Thymus (tissue), 11 donors: ENCODE results near the gene EID2. TPM values are rescaled to one million over a fixed set of nuclear protein-coding genes. Genes with fewer than 3 reads are reported as not detected.

ENCODE experiments used
- DNase-seq, 9 donors: peaks; one replicate each; pipeline ENCODE4 v3.0.0-alpha.2; 2013; ENCODE audit warnings: low spot score in 9 of 9, low read depth in 6 of 9, missing footprints in 1 of 9
- H3K27ac ChIP-seq, 2 donors: one replicate each; pipeline ENCODE4 v1.5.1; 2013; ENCODE audit warnings: control low read depth in 1 of 2, low read depth in 1 of 2, low read length in 1 of 2, mild to moderate bottlenecking in 1 of 2, moderate library complexity in 1 of 2
- H3K27me3 ChIP-seq, 2 donors: one replicate each; pipeline ENCODE4 v1.5.1; 2013; ENCODE audit warnings: low read length in 1 of 2; ENCODE audit not compliant: control insufficient read depth in 2 of 2, insufficient read depth in 1 of 2
- H3K36me3 ChIP-seq, 2 donors: one replicate each; pipeline ENCODE4 v1.5.1; 2013; ENCODE audit warnings: low read length in 1 of 2, mild to moderate bottlenecking in 1 of 2, moderate library complexity in 1 of 2; ENCODE audit not compliant: control insufficient read depth in 2 of 2, insufficient read depth in 2 of 2
- H3K4me1 ChIP-seq, 2 donors: one replicate each; pipeline ENCODE4 v1.5.1; 2013; ENCODE audit warnings: low read length in 2 of 2; ENCODE audit not compliant: control insufficient read depth in 2 of 2, insufficient read depth in 2 of 2
- H3K4me3 ChIP-seq, 2 donors: one replicate each; pipeline ENCODE4 v1.5.1; 2013; ENCODE audit warnings: low read length in 2 of 2, control low read depth in 1 of 2, mild to moderate bottlenecking in 1 of 2
- H3K9me3 ChIP-seq, 2 donors: one replicate each; pipeline ENCODE4 v1.5.1; 2013; ENCODE audit warnings: low read length in 1 of 2, mild to moderate bottlenecking in 1 of 2; ENCODE audit not compliant: control insufficient read depth in 2 of 2, insufficient read depth in 1 of 2
- WGBS: extraction: QIAGEN DNeasy Blood & Tissue Kit; methylation state at CpG from one replicate; pipeline ENCODE4 v1.1.7; 2013; 5-methylcytosine and 5-hydroxymethylcytosine counted together
- polyA plus RNA-seq: library from polyadenylated mRNA; stranded (reverse); fragments of 200-250 nt; gene quantifications from one replicate; pipeline ENCODE4 v1.2.3, GENCODE V29; 2013
- total RNA-seq: library from RNA; stranded (reverse); fragments of 120-200 nt; gene quantifications from one replicate; pipeline ENCODE4 v1.2.4, GENCODE V29; 2013
- donor health status: healthy.

Gene EID2
- total and polyA plus RNA-seq, 2 donors, result 12.6 to 29.3 TPM

- no peaks in the 10 kb centered on the region for H3K36me3 ChIP-seq
- peaks cover 52 to 97% of the 10 kb centered on the region in 2 donors for H3K27me3 ChIP-seq
- WGBS, result 80% methylated on average over 5 of the region's 5 CpGs
- H3K4me3 ChIP-seq, result no peak overlapping the region
- no peak overlapping the region for H3K27ac ChIP-seq
- peaks cover 0 to 5% of the 10 kb centered on the region in 2 donors for H3K9me3 ChIP-seq
- no peak for DNase-seq
- peaks cover 0 to 13% of the 10 kb centered on the region in 2 donors for H3K4me1 ChIP-seq
Observed at GRCh38 chr19:39501340-39501739, 38.6 kb downstream of the EID2 start.

GRCh38 chr19:39500543-39500942 lies 39.4 kb downstream of the EID2 start:
- H3K27me3 ChIP-seq, result peaks cover 47 to 95% of the 10 kb centered on the region in 2 donors

GRCh38 chr19:39499932-39500331 lies 40.0 kb downstream of the EID2 start:
- no peaks in the 10 kb centered on the region for H3K36me3 ChIP-seq
- H3K4me1 ChIP-seq, result peaks cover 0 to 13% of the 10 kb centered on the region in 2 donors
- H3K27ac ChIP-seq, result no peak overlapping the region
- WGBS, result 86% methylated on average over 8 of the region's 8 CpGs
- peaks cover 44 to 89% of the 10 kb centered on the region in 2 donors for H3K27me3 ChIP-seq
- no peak overlapping the region for H3K4me3 ChIP-seq
- H3K9me3 ChIP-seq, result no peaks in the 10 kb centered on the region
- no peak for DNase-seq

More at GRCh38 chr19:39500543-39500942, 39.4 kb downstream of the EID2 start:
- H3K27ac ChIP-seq, result no peak overlapping the region
- H3K4me3 ChIP-seq, result no peak overlapping the region
- DNase-seq, result no peak
- H3K4me1 ChIP-seq, result peaks cover 0 to 13% of the 10 kb centered on the region in 2 donors
- H3K36me3 ChIP-seq, result no peaks in the 10 kb centered on the region
- WGBS, result 69% methylated on average over 4 of the region's 4 CpGs
- peaks cover 0 to 3% of the 10 kb centered on the region in 2 donors for H3K9me3 ChIP-seq

- Histone ChIP-seq H3K4me3 (no peak within 1 kb of the TSS), H3K36me3 (no peaks in the 10 kb centered on the region), H3K27ac (no peak within 1 kb of the TSS), H3K4me1 (peaks cover 0 to 13% of the 10 kb centered on the region in 2 donors), H3K9me3 (no peaks in the 10 kb centered on the region), H3K27me3 (peaks cover 43 to 80% of the 10 kb centered on the region in 2 donors)
- 3% methylated on average over 60 of the region's 60 CpGs for WGBS
- no peak for DNase-seq
Observed at GRCh38 chr19:39498798-39499642, 40.9 kb downstream of the EID2 start, which contains the start of gene DLL3. Gene DLL3 (plus strand): TSS chr19:39498947. CDS start chr19:39498975, 28 bp downstream.

- Histone ChIP-seq H3K4me1 (peaks cover 0 to 12% of the 10 kb centered on the region in 2 donors), H3K27me3 (peaks cover 43 to 72% of the 10 kb centered on the region in 2 donors), H3K4me3 (no peak overlapping the region), H3K36me3 (no peaks in the 10 kb centered on the region), H3K27ac (no peak overlapping the region), H3K9me3 (no peaks in the 10 kb centered on the region)
- peak in 1 of 9 donors; percentile 29 for DNase-seq
- WGBS, result 2% methylated on average over 40 of the region's 40 CpGs
Observed at GRCh38 chr19:39497996-39498797, 41.8 kb downstream of the EID2 start.

GRCh38 chr19:39497701-39497995 lies 42.3 kb downstream of the EID2 start:
- Histone ChIP-seq H3K4me1 (peaks cover 0 to 9% of the 10 kb centered on the region in 2 donors), H3K27ac (no peak overlapping the region), H3K9me3 (no peaks in the 10 kb centered on the region), H3K36me3 (no peaks in the 10 kb centered on the region), H3K27me3 (peaks cover 43 to 68% of the 10 kb centered on the region in 2 donors), H3K4me3 (no peak overlapping the region)
- WGBS, result 0% methylated on average over 7 of the region's 7 CpGs
- no peak for DNase-seq

GRCh38 chr19:39496063-39496462 lies 43.9 kb downstream of the EID2 start:
- DNase-seq, result no peak
- peaks cover 40 to 52% of the 10 kb centered on the region in 2 donors for H3K27me3 ChIP-seq
- 95% methylated on average over 5 of the region's 5 CpGs for WGBS

GRCh38 chr19:39494661-39495060 lies 45.3 kb downstream of the EID2 start:
- 96% methylated on average over 5 of the region's 5 CpGs for WGBS

More at GRCh38 chr19:39496063-39496462, 43.9 kb downstream of the EID2 start:
- no peak overlapping the region for H3K27ac ChIP-seq
- peaks cover 0 to 9% of the 10 kb centered on the region in 2 donors for H3K4me1 ChIP-seq
- H3K4me3 ChIP-seq, result no peak overlapping the region
- no peaks in the 10 kb centered on the region for H3K9me3 ChIP-seq
- H3K36me3 ChIP-seq, result peaks cover 0 to 4% of the 10 kb centered on the region in 2 donors

GRCh38 chr19:39492788-39493187 lies 47.2 kb downstream of the EID2 start:
- no peaks in the 10 kb centered on the region for H3K9me3 ChIP-seq
- WGBS, result 98% methylated on average over 3 of the region's 3 CpGs

More at GRCh38 chr19:39494661-39495060, 45.3 kb downstream of the EID2 start:
- peaks cover 29 to 40% of the 10 kb centered on the region in 2 donors for H3K27me3 ChIP-seq
- H3K4me1 ChIP-seq, result peaks cover 0 to 9% of the 10 kb centered on the region in 2 donors
- DNase-seq, result no peak
- H3K9me3 ChIP-seq, result no peaks in the 10 kb centered on the region
- no peak overlapping the region for H3K4me3 ChIP-seq
- no peak overlapping the region for H3K27ac ChIP-seq
- peaks cover 8 to 14% of the 10 kb centered on the region in 2 donors for H3K36me3 ChIP-seq

More at GRCh38 chr19:39492788-39493187, 47.2 kb downstream of the EID2 start:
- no peak overlapping the region for H3K27ac ChIP-seq
- peaks cover 11 to 21% of the 10 kb centered on the region in 2 donors for H3K27me3 ChIP-seq
- peaks cover 0 to 2% of the 10 kb centered on the region in 2 donors for H3K4me1 ChIP-seq
- no peak overlapping the region for H3K4me3 ChIP-seq
- H3K36me3 ChIP-seq, result peaks cover 25 to 32% of the 10 kb centered on the region in 2 donors
- no peak for DNase-seq
